OCI-LY1 (cell line): ENCODE measurements around the gene AXIN1.
"Not testable (repeated sequence)": the region's sequence is repeated elsewhere in the genome, so short reads cannot be mapped to it uniquely, and the experiment has no call there.

Source experiments
- H2AFZ ChIP-seq: fragments of 200-600 bp; sonication (generic), shearing (Covaris generic); 2 replicates; pipeline ENCODE4 v1.6.0; 2014; ENCODE audit warnings: antibody characterized with exemption, mild to moderate bottlenecking, low read length
- H3F3A ChIP-seq: fragments of 200-600 bp; sonication (generic), shearing (Covaris generic); 2 replicates; pipeline ENCODE4 v1.6.0; 2014; ENCODE audit warnings: mild to moderate bottlenecking, antibody characterized with exemption, low read length, moderate library complexity; ENCODE audit not compliant: insufficient read depth
- H3K27ac ChIP-seq: fragments of 200-600 bp; sonication (generic); 2 replicates; pipeline ENCODE4 v1.5.1; 2014; ENCODE audit warnings: low read length, mixed run types, mild to moderate bottlenecking, low read depth; ENCODE audit not compliant: poor library complexity, severe bottlenecking
- H3K27me3 ChIP-seq: fragments of 200-600 bp; sonication (generic); 2 replicates; pipeline ENCODE4 v1.6.0; 2014; ENCODE audit warnings: antibody characterized with exemption, mild to moderate bottlenecking, low read length, moderate library complexity; ENCODE audit not compliant: insufficient read depth
- H3K36me3 ChIP-seq: fragments of 200-600 bp; sonication (generic); 2 replicates; pipeline ENCODE4 v1.6.1; 2014; ENCODE audit warnings: mild to moderate bottlenecking, antibody characterized with exemption, low read length, moderate library complexity, mixed read lengths; ENCODE audit not compliant: insufficient read depth
- H3K4me1 ChIP-seq: fragments of 200-600 bp; sonication (generic); 2 replicates; pipeline ENCODE4 v1.5.1; 2014; ENCODE audit warnings: mild to moderate bottlenecking, low read length, moderate library complexity; ENCODE audit not compliant: insufficient read depth, severe bottlenecking
- H3K4me2 ChIP-seq: fragments of 200-600 bp; sonication (generic), shearing (Covaris generic); 2 replicates; pipeline ENCODE4 v1.6.1; 2014; ENCODE audit warnings: low read length
- H3K4me3 ChIP-seq: fragments of 200-600 bp; sonication (generic); 2 replicates; pipeline ENCODE4 v1.5.1; 2014; ENCODE audit warnings: low read length, low read depth, mild to moderate bottlenecking, mixed read lengths; ENCODE audit not compliant: poor library complexity, severe bottlenecking
- H3K79me2 ChIP-seq: fragments of 200-600 bp; shearing (Covaris generic); 2 replicates; pipeline ENCODE4 v1.6.1; 2016; ENCODE audit warnings: mixed run types, low read length, mixed read lengths; ENCODE audit not compliant: insufficient read depth
- H3K9ac ChIP-seq: fragments of 200-600 bp; sonication (generic), shearing (Covaris generic); 2 replicates; pipeline ENCODE4 v1.6.1; 2014; ENCODE audit warnings: mild to moderate bottlenecking, low read length, mixed read lengths
- H3K9me2 ChIP-seq: fragments of 200-600 bp; sonication (generic), shearing (Covaris generic); 2 replicates; pipeline ENCODE4 v1.6.1; 2014; ENCODE audit warnings: low read depth, mild to moderate bottlenecking, low read length, mixed read lengths
- H3K9me3 ChIP-seq: fragments of 200-600 bp; shearing (Covaris generic); 2 replicates; pipeline ENCODE4 v1.6.1; 2014; ENCODE audit warnings: low read length, mixed read lengths
- H4K20me1 ChIP-seq: fragments of 200-600 bp; sonication (generic), shearing (Covaris generic); 2 replicates; pipeline ENCODE4 v1.6.0; 2016; ENCODE audit warnings: mild to moderate bottlenecking, low read length; ENCODE audit not compliant: insufficient read depth
- EZH2 ChIP-seq: fragments of 200-600 bp; sonication (generic), shearing (Covaris generic); IDR thresholded peaks from 2 replicates; pipeline ENCODE4 v1.8.0; 2017; ENCODE audit warnings: borderline replicate concordance, mixed run types, mild to moderate bottlenecking, antibody characterized with exemption, low read length, moderate library complexity, mixed read lengths
- TF ChIP-seq, protein P1 (sequence below): fragments of 200-600 bp; sonication (generic), shearing (Covaris generic); IDR thresholded peaks from 2 replicates; pipeline ENCODE4 v1.5.1; 2017; ENCODE audit warnings: mild to moderate bottlenecking, antibody characterized with exemption, low read length, moderate library complexity, mixed read lengths

AXIN1 gene

DNA sequence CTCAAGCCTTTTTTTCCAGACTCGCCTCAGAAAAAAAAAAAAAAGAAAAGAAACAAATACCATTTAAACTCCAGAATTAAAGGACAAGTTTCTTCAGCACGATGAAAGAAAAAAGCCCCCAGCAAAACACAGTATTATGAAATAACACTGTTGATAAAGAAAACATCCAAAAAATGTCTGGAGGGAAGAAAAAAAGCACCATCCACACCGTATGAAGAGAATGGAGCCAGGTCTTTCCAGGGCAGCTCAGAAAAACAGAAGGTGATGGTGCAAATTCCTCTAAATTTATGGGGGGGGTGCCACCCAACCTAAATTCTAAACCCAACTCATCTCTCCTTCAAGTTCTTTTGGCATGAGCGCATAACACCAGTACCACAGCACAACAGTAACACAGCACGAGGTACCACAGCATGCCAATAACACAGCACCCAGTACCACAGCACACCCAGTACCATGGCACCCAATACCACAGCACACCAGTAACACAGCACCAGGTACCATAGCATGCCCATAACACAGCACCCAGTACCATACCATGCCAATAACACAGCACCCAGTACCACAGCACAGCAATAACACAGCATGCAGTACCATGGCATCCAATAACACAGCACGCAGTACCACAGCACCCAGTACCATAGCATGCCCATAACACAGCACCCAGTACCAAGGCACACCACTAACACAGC, 19.0 kb downstream of the AXIN1 start:
- H3K27ac ChIP-seq = no peak overlapping the region
- no peak overlapping the region for H3K4me2 ChIP-seq
- H3K79me2 ChIP-seq = peaks cover 37% of the 10 kb centered on the region
- H3K9ac ChIP-seq = no peak overlapping the region
- no peaks in the 10 kb centered on the region for H3K27me3 ChIP-seq
- no peaks in the 10 kb centered on the region for H3K9me2 ChIP-seq
- no peaks in the 10 kb centered on the region for H4K20me1 ChIP-seq
- H3K9me3 ChIP-seq = 0 out of 2 replicates have a peak, but pooled peaks cover 3% of the 10 kb centered on the region
- H3K36me3 ChIP-seq = peaks cover 9% of the 10 kb centered on the region
- H3K4me1 ChIP-seq = peaks cover 25% of the 10 kb centered on the region
- no peak overlapping the region for H2AFZ ChIP-seq
- no peak for TF ChIP-seq EZH2
- TF ChIP-seq, protein P1, sequence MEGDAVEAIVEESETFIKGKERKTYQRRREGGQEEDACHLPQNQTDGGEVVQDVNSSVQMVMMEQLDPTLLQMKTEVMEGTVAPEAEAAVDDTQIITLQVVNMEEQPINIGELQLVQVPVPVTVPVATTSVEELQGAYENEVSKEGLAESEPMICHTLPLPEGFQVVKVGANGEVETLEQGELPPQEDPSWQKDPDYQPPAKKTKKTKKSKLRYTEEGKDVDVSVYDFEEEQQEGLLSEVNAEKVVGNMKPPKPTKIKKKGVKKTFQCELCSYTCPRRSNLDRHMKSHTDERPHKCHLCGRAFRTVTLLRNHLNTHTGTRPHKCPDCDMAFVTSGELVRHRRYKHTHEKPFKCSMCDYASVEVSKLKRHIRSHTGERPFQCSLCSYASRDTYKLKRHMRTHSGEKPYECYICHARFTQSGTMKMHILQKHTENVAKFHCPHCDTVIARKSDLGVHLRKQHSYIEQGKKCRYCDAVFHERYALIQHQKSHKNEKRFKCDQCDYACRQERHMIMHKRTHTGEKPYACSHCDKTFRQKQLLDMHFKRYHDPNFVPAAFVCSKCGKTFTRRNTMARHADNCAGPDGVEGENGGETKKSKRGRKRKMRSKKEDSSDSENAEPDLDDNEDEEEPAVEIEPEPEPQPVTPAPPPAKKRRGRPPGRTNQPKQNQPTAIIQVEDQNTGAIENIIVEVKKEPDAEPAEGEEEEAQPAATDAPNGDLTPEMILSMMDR = no peak
- H3K4me3 ChIP-seq = no peak overlapping the region
- no peaks in the 10 kb centered on the region for H3F3A ChIP-seq

DNA sequence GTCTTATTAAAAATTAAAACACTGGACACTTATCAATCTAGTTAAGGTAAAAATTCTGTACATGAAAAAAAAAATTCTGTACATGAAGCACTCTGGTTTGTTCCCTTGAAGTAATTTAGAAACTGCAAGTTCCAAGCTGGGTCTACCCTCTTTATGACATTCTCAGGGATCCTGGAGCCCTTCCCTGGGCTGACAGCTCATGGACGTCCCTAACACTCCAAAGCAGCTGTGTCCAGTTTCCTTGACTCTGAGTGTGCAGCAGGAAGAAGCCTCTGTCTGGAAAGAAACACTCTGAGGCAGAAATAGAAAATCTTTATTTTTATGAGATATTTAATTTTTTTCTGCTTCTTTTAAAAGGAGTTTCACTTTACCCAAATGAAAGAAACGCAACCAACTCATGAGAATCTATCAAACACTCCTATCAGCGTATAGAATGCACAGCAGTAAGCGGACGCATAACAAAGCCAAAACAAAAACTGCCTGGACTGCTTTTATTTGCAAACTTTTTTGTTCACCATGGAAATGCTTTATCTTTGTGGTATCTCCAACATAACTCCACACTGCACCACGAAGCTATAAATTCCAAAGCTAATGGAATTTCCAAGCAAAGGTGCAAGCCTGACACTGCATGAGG, 21.2 kb downstream of the AXIN1 start:
- Histone ChIP-seq H3K79me2 (peaks cover 22% of the 10 kb centered on the region), H3K4me1 (peaks cover 21% of the 10 kb centered on the region)
- H3K27me3 ChIP-seq, H3F3A ChIP-seq, H3K9ac ChIP-seq, H3K36me3 ChIP-seq, H3K9me2 ChIP-seq, H4K20me1 ChIP-seq, H2AFZ ChIP-seq, H3K4me3 ChIP-seq, H3K9me3 ChIP-seq, H3K27ac ChIP-seq, H3K4me2 ChIP-seq: not testable (repeated sequence)

DNA sequence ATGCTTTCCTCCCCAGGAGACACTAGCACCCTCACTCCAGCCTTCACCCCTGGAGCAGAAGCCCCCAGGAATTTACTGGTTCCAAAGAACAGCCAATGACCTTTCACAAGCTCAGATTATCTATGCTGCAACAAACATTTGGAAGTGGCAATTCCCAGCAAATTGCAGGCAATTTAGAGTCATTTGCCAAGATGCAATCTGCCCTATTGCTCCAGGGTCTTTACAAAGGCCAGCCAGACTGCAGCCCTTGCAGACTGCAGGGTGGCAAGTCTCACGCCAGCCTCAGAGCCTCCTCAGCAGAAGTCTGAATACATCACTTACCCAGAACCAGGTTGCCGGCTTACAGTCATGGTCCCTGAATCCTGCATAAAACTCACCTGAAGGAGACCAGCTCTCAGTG, 21.8 kb downstream of the AXIN1 start:
- Histone ChIP-seq H3K4me1 (peaks cover 20% of the 10 kb centered on the region), H3K4me3 (no peak overlapping the region), H3K9me3 (0 out of 2 replicates have a peak, but pooled peaks cover 3% of the 10 kb centered on the region), H2AFZ (no peak overlapping the region), H3K9ac (no peak overlapping the region), H4K20me1 (no peaks in the 10 kb centered on the region), H3K79me2 (peaks cover 21% of the 10 kb centered on the region), H3K27me3 (no peaks in the 10 kb centered on the region), H3K4me2 (no peak overlapping the region), H3K36me3 (peaks cover 9% of the 10 kb centered on the region), H3K27ac (no peak overlapping the region), H3K9me2 (no peaks in the 10 kb centered on the region), H3F3A (no peaks in the 10 kb centered on the region)
- TF ChIP-seq, protein P1 = no peak
- TF ChIP-seq EZH2 = no peak
